Left ventricle myocardium inferior (tissue), 1 donor: Measurements from ENCODE around the gene HOXB13. TPM values are rescaled to one million over a fixed set of nuclear protein-coding genes. Genes with fewer than 3 reads are reported as not detected.

Experiments
- DNase-seq: peaks from one replicate; pipeline ENCODE4 v3.0.0-alpha.2; 2020
- H3K27ac ChIP-seq: fragments of 200-600 bp; replicated peaks from 2 replicates; pipeline ENCODE4 v1.8.0; 2021
- H3K27me3 ChIP-seq: fragments of 200-600 bp; 2 replicates; pipeline ENCODE4 v1.8.0; 2021; ENCODE audit warnings: low read depth
- H3K36me3 ChIP-seq: fragments of 200-600 bp; 2 replicates; pipeline ENCODE4 v1.8.0; 2021
- H3K4me1 ChIP-seq: fragments of 200-600 bp; 2 replicates; pipeline ENCODE4 v1.8.0; 2021
- H3K4me3 ChIP-seq: fragments of 200-600 bp; 2 replicates; pipeline ENCODE4 v1.8.0; 2021; ENCODE audit warnings: mild to moderate bottlenecking, moderate library complexity
- H3K9me3 ChIP-seq: fragments of 200-600 bp; replicated peaks from 2 replicates; pipeline ENCODE4 v1.8.0; 2021
- CTCF ChIP-seq: fragments of 200-600 bp; IDR thresholded peaks from 2 replicates; pipeline ENCODE4 v1.8.0; 2021; ENCODE audit warnings: antibody characterized with exemption, mild to moderate bottlenecking, borderline replicate concordance
- intact Hi-C: fragments of 100-400 bp; cut with micrococcal nuclease; formaldehyde crosslinking; loops from one replicate; pipeline ENCODE4 v1.11.0; 2022
- total RNA-seq: library from RNA; stranded (reverse); fragmentation: NEBNext Ultra II Directional; extraction: Animal tissue kit (Norgen Biotek cat#: 25700); gene quantifications from one replicate; pipeline ENCODE4 v1.2.1, GENCODE V29; 2021
- donor health status: DM: no; HTN: yes; CAD: no; lungs with severe emphysema.

The HOXB13 gene
- total RNA-seq, 1 donor from 2014 or later = not detected

GRCh38 chr17:48747445-48748363 is 19.2 kb upstream of the HOXB13 start:
- no peak for DNase-seq
- H3K27me3 ChIP-seq = peaks cover 99% of the 10 kb centered on the region
- no peaks in the 10 kb centered on the region for H3K9me3 ChIP-seq
- no peaks in the 10 kb centered on the region for H3K4me1 ChIP-seq
- no peaks in the 10 kb centered on the region for H3K36me3 ChIP-seq
- no peak overlapping the region for H3K27ac ChIP-seq
- intact Hi-C loops = no loop called here
- H3K4me3 ChIP-seq = no peak overlapping the region
- no peak for TF ChIP-seq CTCF

- H3K4me3 ChIP-seq = no peak overlapping the region
- H3K27ac ChIP-seq = no peak overlapping the region
- no peaks in the 10 kb centered on the region for H3K4me1 ChIP-seq
- H3K27me3 ChIP-seq = peaks cover 99% of the 10 kb centered on the region
- no peak for TF ChIP-seq CTCF
- no peaks in the 10 kb centered on the region for H3K9me3 ChIP-seq
- H3K36me3 ChIP-seq = no peaks in the 10 kb centered on the region
- DNase-seq = no peak
- intact Hi-C loops = no loop called here
Observed at GRCh38 chr17:48746916-48747444, 18.4 kb upstream of the HOXB13 start.

GRCh38 chr17:48745381-48746275 is 17.1 kb upstream of the HOXB13 start:
- H3K4me1 ChIP-seq = no peaks in the 10 kb centered on the region
- TF ChIP-seq CTCF = no peak
- H3K27ac ChIP-seq = no peak overlapping the region
- no peak overlapping the region for H3K4me3 ChIP-seq
- no peaks in the 10 kb centered on the region for H3K9me3 ChIP-seq
- DNase-seq = no peak
- peaks cover 99% of the 10 kb centered on the region for H3K27me3 ChIP-seq
- intact Hi-C loops = no loop called here
- H3K36me3 ChIP-seq = no peaks in the 10 kb centered on the region

- Histone ChIP-seq H3K4me3 (no peak overlapping the region), H3K27ac (no peak overlapping the region), H3K36me3 (no peaks in the 10 kb centered on the region), H3K27me3 (peaks cover 100% of the 10 kb centered on the region), H3K4me1 (no peaks in the 10 kb centered on the region), H3K9me3 (no peaks in the 10 kb centered on the region)
- no peak for DNase-seq
- intact Hi-C loops = no loop called here
- TF ChIP-seq CTCF = no peak
Observed at GRCh38 chr17:48740537-48740936, 12.0 kb upstream of the HOXB13 start.

- H3K36me3 ChIP-seq = no peaks in the 10 kb centered on the region
- intact Hi-C loops = no loop called here
- peaks cover 100% of the 10 kb centered on the region for H3K27me3 ChIP-seq
Observed at GRCh38 chr17:48738803-48739526, 10.4 kb upstream of the HOXB13 start.

More at GRCh38 chr17:48738803-48739526, 10.4 kb upstream of the HOXB13 start:
- DNase-seq = no peak
- Histone ChIP-seq H3K9me3 (no peaks in the 10 kb centered on the region), H3K4me1 (no peaks in the 10 kb centered on the region), H3K27ac (no peak overlapping the region), H3K4me3 (no peak overlapping the region)
- TF ChIP-seq CTCF = no peak
